ENCODE results near the gene SLC12A7.
"Not testable (repeated sequence)": the region's sequence is repeated elsewhere in the genome, so short reads cannot be mapped to it uniquely, and the experiment has no call there.

SLC12A7 gene

DNA sequence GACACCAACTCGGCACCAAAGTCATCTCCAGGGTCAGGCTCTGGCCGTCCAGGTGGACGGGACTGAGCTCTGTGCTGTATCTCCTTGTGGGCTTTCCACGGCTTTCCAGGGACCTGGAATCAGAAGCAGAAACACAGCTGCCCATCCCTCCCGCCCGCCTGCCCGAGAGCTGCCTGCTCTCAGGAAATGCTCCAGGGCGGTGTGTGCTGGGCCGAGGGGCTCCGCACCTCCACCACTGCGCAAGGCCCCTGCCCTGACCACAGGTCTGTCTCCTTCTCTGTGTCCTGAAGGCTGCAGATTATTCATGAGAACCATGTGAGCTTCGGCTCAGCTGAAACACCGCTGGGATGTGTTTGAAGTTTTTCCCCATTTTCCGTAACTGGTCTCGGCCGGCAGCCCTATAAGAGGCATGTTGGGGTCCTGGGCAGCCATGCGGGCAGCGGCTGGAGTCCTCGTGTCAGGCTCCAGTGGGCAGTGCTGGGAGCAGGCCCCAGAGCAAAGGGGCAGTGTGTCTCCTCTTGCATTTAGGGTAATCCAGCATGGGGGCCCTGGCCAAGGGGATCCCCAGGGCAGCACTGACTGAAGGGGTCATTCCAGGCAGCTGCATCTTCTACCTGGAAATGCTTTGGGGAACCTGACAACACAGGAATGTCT is 80.4 kb downstream of the SLC12A7 start:
- no peak for DNase-seq

- no peak for DNase-seq
Measured at GRCh38 chr5:1030801-1031271, 81.0 kb downstream of the SLC12A7 start.

- DNase-seq: no peak
Measured at GRCh38 chr5:1029945-1030625, 81.8 kb downstream of the SLC12A7 start.

DNA sequence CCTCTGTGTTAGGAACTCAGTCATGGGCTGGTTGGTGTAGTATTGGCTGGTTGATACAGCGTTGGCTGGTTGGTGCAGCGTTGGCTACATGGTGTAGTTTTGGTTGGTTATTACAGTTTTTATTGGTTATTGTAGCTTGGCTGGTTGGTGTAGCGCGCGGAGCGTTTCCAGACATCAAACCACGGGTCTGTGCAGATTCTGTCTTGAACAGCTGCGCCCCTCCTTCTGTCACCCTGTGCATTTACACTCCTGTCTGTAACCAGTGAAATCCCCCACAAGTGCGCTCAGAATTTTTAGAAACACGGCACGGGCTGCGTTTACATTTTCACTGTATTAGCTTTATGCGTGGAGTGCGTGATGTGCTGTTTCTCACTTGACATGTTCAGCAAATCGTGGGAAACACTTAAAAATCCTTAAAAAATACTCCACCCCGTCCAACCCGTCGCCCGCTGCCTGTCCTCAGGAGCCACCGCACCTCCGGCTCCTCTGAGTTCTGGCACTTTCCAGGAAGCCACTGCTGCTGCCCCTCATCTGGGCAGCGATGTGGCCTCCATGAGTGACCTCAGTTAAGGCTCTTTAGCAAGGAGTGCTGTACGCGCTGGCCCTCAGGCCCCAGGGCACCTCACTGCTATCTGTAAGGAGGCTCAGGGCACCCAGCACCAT is 82.5 kb downstream of the SLC12A7 start:
- no peak for DNase-seq

DNA sequence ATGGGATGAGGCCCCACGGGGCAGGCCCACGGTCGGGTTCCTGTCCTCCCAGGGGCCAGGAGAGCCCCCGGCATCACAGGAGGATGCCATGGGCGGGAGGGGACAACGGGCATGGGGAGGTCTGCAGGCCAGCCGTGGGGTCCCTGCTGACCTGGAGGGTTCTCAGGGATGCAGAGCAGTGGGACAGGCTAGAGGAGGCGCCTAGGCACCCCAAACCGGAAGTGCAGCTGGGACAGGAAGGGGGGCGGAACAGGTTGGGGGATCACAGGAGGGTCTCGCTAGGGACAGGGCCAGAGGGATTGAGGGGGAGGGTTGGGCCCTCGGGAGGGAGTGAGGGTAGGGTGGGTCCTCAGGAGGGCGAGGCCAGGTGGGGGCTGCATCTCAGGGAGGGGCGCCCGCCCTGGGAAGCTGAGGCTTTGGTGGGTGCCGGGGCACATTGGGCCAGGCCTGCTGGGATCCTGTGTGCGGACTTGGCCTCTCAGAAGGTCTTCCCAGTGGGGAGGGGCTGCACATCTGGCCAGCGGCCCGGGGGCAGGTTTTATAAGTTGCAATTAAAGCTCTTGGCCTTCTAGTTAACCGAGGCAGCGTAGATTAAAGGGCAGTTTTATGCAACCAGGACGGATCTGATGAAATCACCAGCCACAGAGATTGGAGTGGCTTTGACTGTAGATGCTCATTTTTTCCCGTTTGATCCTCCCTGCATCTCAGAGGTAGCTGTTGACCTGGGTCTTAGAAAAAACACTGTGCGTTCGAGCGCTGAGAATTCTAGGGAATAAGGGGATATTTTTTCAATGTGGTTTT is 83.2 kb downstream of the SLC12A7 start:
- DNase-seq: no peak

DNA sequence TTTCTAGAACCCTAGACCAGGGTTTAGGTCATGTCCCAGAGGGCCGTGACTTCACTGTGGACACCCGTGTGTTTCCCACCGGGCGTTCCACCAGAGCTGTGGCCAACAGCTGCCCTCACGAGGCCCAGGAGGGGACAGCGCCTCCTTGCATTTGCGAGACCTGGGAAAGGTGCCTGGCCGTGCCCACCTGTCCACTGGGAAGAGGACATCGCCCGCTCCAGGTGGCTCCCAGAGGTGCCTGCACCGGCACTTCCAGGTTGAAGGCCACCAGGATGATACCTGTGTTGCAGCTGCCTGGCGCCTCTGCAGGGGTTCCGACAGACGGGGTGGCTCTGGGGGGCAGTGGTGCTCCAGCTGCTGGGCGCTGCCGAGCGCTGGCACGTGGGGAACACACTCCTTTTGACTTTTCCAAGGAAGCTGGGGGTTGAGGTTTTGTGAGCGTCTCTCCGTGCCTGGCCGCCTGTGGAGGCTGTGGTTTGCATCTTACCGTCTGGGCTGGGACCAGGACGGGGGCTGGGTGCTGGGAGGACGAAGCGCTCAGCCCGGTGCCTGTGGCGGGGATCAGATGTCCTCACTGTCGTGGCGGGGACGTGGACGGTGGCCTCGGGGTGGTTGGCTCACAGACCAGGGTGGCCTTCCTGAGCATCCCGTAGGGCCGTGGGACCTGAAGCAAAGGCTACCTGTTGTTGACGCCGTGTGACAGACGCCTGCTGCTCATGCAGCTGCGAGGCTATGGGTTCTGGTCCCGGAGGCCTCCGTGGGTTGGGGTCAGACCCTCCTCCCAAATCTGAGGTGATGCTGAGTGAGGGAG is 84.0 kb downstream of the SLC12A7 start:
- no peak for DNase-seq

- no peak for DNase-seq
Measured at GRCh38 chr5:1026700-1027621, 84.9 kb downstream of the SLC12A7 start.

GRCh38 chr5:1021969-1022336 is 89.9 kb downstream of the SLC12A7 start:
- DNase-seq: not testable (repeated sequence)

GRCh38 chr5:1021136-1021968 is 90.5 kb downstream of the SLC12A7 start:
- no peak for DNase-seq

DNA sequence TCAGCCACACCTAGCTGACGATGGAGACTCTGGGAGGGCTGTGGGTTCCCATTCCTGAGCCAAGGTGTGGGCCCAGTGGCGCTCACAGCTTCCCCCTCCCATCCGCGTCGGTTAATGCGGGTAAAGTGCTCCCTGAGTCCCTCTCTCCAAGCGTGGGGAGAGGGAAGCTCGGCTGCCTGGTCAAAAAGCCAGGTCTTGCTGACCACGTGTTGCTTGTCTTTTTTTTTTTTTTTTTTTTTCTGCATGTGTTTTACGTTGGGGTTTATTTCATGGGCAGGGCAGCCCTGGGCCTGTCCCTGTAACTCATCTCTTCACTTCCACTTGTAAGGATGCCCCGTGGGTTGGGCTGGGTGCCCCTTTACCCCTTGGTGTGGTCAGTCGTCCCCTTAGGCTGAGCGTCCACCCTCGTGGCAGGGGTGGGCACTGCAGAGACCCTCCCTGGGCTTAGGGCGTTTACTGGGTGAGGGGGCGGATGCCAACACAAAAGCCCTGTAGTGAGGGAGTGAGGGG is 91.4 kb downstream of the SLC12A7 start:
- DNase-seq: no peak

GRCh38 chr5:1019001-1019905 is 92.6 kb downstream of the SLC12A7 start:
- DNase-seq: no peak

DNA sequence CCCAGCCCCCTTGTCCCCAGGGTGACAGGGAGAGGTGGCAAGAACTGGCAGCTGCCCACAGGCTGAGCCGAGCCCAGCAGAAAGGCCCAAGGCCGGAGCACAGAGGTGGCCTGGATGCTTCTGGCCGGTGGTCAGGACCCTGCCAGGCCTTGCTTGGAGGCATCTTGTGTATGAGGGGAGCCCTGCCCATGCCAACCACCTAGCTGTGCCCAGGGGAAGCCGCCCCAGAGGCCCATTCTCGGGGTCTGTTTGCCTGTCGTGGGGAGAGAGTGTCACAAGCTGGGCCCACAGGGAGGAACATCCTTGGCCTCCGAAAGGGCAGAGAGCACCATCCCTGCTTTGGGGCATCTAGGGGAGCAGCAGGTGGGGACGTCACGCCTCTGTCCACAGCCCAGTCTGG is 93.3 kb downstream of the SLC12A7 start:
- no peak for DNase-seq

DNA sequence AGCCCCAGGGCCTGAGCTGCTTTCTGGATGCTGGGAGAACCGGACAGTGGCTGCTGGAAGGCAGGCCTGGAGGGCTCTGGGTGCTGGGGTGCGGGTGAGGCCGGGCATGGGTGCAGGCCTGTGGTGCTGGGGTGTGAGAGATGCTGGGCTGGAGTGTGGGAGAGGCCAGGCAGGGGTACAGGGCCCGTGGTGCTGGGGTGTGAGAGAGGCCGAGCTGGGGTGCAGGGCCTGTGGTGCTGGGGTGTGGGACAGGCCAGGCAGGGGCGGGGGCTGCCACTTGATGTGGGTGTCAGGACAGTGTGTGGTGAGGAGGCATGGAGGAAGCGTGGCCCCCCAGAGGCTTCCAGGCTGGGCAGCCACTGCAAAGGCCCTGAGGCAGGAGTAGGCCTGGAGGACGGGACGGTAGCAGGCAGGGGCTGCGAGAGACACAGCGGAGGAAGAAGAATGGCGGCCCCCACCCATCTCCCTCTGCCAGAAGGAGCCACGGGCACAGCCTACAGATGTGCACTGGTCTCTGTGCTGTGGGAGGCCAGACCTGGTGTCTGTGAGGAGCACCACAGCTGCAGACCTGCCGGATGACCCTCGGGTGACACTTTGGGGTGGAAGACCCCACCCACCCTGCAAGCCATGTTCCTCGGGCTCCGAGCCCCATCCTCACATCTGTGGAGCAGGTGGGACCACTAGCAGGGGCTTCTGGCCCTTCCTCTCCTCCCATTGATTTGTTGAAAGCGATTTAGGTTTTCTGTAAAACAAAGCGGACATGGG is 94.0 kb downstream of the SLC12A7 start:
- no peak for DNase-seq

GRCh38 chr5:1017056-1017455 is 94.8 kb downstream of the SLC12A7 start:
- DNase-seq: no peak

- DNase-seq: no peak
Measured at GRCh38 chr5:1016476-1016875, 95.4 kb downstream of the SLC12A7 start.

- no peak for DNase-seq
Measured at GRCh38 chr5:1016036-1016435, 95.8 kb downstream of the SLC12A7 start.

DNA sequence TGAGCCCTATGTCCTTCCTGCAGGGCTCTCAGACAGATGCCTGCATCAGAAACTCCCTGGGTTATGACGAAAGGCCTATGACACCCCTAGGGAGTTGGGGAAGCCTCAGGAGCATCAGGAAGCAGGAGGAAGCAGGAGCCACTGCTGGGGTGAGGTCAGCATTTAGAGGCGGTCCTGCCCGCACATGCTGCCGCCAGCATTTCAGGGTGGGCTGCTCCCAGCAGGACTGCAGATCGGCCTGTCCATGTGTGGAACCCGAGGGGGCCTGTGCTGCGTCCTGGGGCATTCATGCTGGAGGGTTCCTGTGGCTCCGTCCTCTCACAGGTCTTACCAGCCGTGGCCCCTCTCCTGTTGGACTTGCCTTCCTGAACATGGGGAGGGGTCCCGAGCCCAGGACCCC is 96.4 kb downstream of the SLC12A7 start:
- no peak for DNase-seq

- no peak for DNase-seq
Measured at GRCh38 chr5:1014781-1015221, 97.1 kb downstream of the SLC12A7 start.

Measured in hematopoietic multipotent progenitor cell treated with erythropoietin and hydrocortisone succinate and interleukin-3 and kit ligand, for 6 days (in vitro differentiated cells).